ENCODE measurements around the gene PTPRCAP. TPM values are rescaled to one million over a fixed set of nuclear protein-coding genes. Genes with fewer than 3 reads are reported as not detected.

PTPRCAP gene
- total RNA-seq, 5 donors from 2014 or later (not counting 1 experiment from before 2014, with no cell fraction given): 192 to 282 (median 256) TPM

DNA sequence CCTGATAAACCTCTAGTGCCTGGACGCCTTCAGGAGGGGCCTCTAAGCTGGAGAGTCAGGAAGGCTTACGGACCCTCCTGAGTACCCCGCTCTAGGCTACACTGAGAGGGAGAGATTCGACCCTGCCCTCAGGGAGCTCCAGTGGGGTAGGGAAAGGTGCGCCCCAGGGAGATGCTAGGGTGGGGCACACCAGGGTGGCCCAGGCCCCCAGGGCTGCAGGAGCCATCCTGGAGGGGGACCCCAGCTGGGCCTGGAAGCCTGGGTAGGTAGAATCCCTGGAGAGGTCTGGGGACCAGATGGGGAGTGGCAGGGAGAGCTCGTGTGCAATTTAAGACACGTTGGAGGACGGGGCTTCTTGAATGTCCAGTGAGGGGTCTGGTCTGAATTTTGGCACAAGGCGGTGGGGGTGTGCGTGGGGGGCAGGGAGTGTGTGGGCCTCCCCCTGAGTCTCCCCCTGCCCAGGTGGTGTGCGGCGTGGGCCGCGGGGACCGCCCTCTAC lies 17.3 kb downstream of the PTPRCAP start:
- H3K4me3 Mint-ChIP-seq: peak overlapping the region; percentile 75 to 86 (median 83)
- ChIA-PET POLR2A (interaction anchor here (0.6 kb wide), 2 partner anchors 42 to 127 kb away, joined by 5 read pairs; no protein-coding TSS in a partner anchor), CTCF (interaction anchor here in 1 of 2 donors (0.7 to 1.2 kb wide), 2 partner anchors 17 to 18 kb away, joined by 3 to 5 read pairs; partner anchors contain the start of gene PTPRCAP)
- no peaks in the 10 kb centered on the region for H3K27me3 Mint-ChIP-seq
- ATAC-seq (replicated peaks in 1 of 4) (no peak), DNase-seq (no peak)
- peaks cover 45 to 61% (median 58%) of the 10 kb centered on the region in 3 donors for H3K4me1 Mint-ChIP-seq
- 33% methylated on average over 14 of the region's 15 CpGs for WGBS (ENCODE audit: insufficient coverage)
- no peaks in the 10 kb centered on the region for H3K36me3 ChIP-seq (ENCODE audit: control insufficient read depth in 2 of 2, extremely low read depth in 1 of 2, insufficient read depth in 1 of 2, low read length in 1 of 2)
- H3K9me3 ChIP-seq: no peaks in the 10 kb centered on the region
- H3K4me3 ChIP-seq (ENCODE audit: control insufficient read depth in 1 of 2, extremely low read depth in 1 of 2, low read length in 1 of 2): peak overlapping the region; percentile 53 to 62
- peak overlapping the region; percentile 91 to 93 for H3K27ac Mint-ChIP-seq
- peaks cover 37 to 67% of the 10 kb centered on the region in 2 experiments for H3K4me1 ChIP-seq (ENCODE audit: control insufficient read depth in 1 of 2, extremely low read depth in 1 of 2, insufficient read depth in 2 of 2, low read length in 2 of 2)
- H3K36me3 Mint-ChIP-seq: no peaks in the 10 kb centered on the region
- H3K9me3 Mint-ChIP-seq: no peaks in the 10 kb centered on the region
- H3K27me3 ChIP-seq (replicated peaks in 1 of 2; ENCODE audit: control insufficient read depth in 2 of 2, extremely low read depth in 1 of 2, insufficient read depth in 2 of 2, low read length in 1 of 2): no peaks in the 10 kb centered on the region
- H3K27ac ChIP-seq (ENCODE audit: low read length): peak overlapping the region; percentile 72

- H3K36me3 Mint-ChIP-seq: no peaks in the 10 kb centered on the region
- peak overlapping the region; percentile 53 to 62 for H3K4me3 ChIP-seq (ENCODE audit: control insufficient read depth in 1 of 2, extremely low read depth in 1 of 2, low read length in 1 of 2)
- ChIA-PET CTCF (interaction anchor here in 1 of 2 donors (0.7 to 0.8 kb wide), 2 partner anchors 17 to 18 kb away, joined by 3 read pairs; partner anchors contain the start of gene PTPRCAP), POLR2A (interaction anchor here in 1 of 2 donors (0.5 to 0.6 kb wide), 2 partner anchors 9 to 126 kb away, joined by 3 to 5 read pairs; no protein-coding TSS in a partner anchor)
- H3K27ac ChIP-seq (ENCODE audit: low read length): peak overlapping the region; percentile 72
- no peaks in the 10 kb centered on the region for H3K27me3 ChIP-seq (replicated peaks in 1 of 2; ENCODE audit: control insufficient read depth in 2 of 2, extremely low read depth in 1 of 2, insufficient read depth in 2 of 2, low read length in 1 of 2)
- peaks cover 41 to 69% of the 10 kb centered on the region in 2 experiments for H3K4me1 ChIP-seq (ENCODE audit: control insufficient read depth in 1 of 2, extremely low read depth in 1 of 2, insufficient read depth in 2 of 2, low read length in 2 of 2)
- peaks cover 51 to 61% (median 58%) of the 10 kb centered on the region in 3 donors for H3K4me1 Mint-ChIP-seq
- no peaks in the 10 kb centered on the region for H3K27me3 Mint-ChIP-seq
- H3K36me3 ChIP-seq (ENCODE audit: control insufficient read depth in 2 of 2, extremely low read depth in 1 of 2, insufficient read depth in 1 of 2, low read length in 1 of 2): no peaks in the 10 kb centered on the region
- H3K27ac Mint-ChIP-seq: peak overlapping the region; percentile 91 to 93
- 81% methylated on average over 16 of the region's 21 CpGs for WGBS (ENCODE audit: insufficient coverage)
- H3K9me3 ChIP-seq: no peaks in the 10 kb centered on the region
- DNase-seq: peak in 2 of 35 experiments; percentile 22 to 38
- ATAC-seq (replicated peaks in 1 of 4): no peak
- peak overlapping the region; percentile 75 to 86 (median 83) for H3K4me3 Mint-ChIP-seq
- H3K9me3 Mint-ChIP-seq: no peaks in the 10 kb centered on the region
Observed at GRCh38 chr11:67419325-67420049, 18.0 kb downstream of the PTPRCAP start.

DNA sequence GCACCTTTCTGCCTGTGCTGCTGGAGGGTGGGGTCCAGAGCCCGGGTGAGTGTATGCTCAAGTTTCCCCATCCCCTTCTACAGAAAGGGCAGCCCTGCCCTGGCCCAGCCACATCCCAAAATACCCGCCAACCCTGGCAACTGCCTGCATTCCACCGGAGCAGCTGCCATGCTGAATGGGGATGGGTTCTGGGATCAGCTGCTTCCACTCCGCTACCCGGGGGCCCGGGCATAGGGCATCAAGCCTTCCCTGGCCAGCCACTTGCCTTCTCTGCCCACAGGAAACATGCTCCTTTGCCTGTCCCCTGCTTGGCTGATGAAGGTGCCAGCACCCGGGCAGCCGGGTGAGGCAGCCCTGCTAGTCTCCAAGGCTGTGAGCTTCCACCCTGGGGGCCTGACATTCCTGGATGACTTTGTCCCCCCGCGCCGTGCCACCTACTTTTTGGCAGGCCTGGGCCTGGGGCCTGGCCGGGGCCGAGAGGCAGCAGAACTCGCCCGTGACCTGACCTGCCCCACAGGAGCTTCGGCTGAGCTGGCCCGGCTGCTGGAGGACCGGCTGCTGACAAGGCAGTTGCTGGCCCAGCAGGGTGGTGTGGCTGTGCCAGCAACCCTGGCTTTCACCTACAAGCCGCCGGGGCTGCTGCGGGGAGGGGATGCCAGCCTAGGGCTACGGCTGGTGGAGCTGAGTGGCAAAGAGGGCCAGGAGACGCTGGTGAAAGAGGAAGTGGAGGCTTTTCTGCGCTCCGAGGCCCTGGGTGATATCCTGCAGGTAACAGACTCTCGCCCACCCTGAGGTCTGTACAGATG lies 18.8 kb downstream of the PTPRCAP start:
- H3K4me1 Mint-ChIP-seq: peaks cover 51 to 64% (median 61%) of the 10 kb centered on the region in 3 donors
- Histone ChIP-seq H3K36me3 (ENCODE audit: control insufficient read depth in 2 of 2, extremely low read depth in 1 of 2, insufficient read depth in 1 of 2, low read length in 1 of 2) (no peaks in the 10 kb centered on the region), H3K27me3 (replicated peaks in 1 of 2; ENCODE audit: control insufficient read depth in 2 of 2, extremely low read depth in 1 of 2, insufficient read depth in 2 of 2, low read length in 1 of 2) (no peaks in the 10 kb centered on the region), H3K4me1 (ENCODE audit: control insufficient read depth in 1 of 2, extremely low read depth in 1 of 2, insufficient read depth in 2 of 2, low read length in 2 of 2) (peaks cover 41 to 74% of the 10 kb centered on the region in 2 experiments), H3K27ac (ENCODE audit: low read length) (peak overlapping the region; percentile 72), H3K4me3 (ENCODE audit: control insufficient read depth in 1 of 2, extremely low read depth in 1 of 2, low read length in 1 of 2) (peak overlapping the region; percentile 53 to 62), H3K9me3 (no peaks in the 10 kb centered on the region)
- peak overlapping the region; percentile 91 to 93 for H3K27ac Mint-ChIP-seq
- WGBS (ENCODE audit: insufficient coverage): 43% methylated on average over 23 of the region's 26 CpGs
- no peaks in the 10 kb centered on the region for H3K9me3 Mint-ChIP-seq
- DNase-seq (peak in 25 of 35 experiments; percentile 35 to 71 (median 55)), ATAC-seq (replicated peaks in 1 of 4) (peak; percentile 5 to 13 (median 10))
- ChIA-PET POLR2A (no interaction called here), CTCF (interaction anchor here in 1 of 2 donors (0.6 to 0.8 kb wide), 2 partner anchors 19 to 74 kb away, joined by 3 read pairs; partner anchors contain the start of gene PTPRCAP)
- H3K27me3 Mint-ChIP-seq: no peaks in the 10 kb centered on the region
- H3K36me3 Mint-ChIP-seq: no peaks in the 10 kb centered on the region
- H3K4me3 Mint-ChIP-seq: peak overlapping the region; percentile 75 to 86 (median 83)

DNA sequence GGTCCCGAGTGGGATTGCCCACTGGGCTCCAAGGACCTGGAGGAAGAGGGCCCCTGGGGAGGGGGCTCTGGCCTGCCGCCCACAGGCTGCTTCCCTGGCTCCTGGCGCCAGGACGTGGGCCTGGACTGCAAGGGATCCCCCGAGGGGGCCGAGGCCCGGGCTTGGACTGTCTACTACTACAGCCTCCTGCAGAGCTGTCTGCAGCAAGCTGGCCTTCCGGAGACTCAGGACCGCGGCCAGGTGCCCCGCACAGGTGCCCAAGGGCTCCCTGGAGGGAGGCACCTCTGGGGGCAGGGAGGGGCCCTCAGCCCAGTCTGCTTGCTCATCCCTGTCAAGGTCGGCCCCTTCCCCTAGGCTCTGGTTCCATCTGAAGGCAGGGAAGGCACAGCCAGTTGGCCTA lies 20.1 kb downstream of the PTPRCAP start:
- Histone ChIP-seq H3K27ac (ENCODE audit: low read length) (peak overlapping the region; percentile 72), H3K4me1 (ENCODE audit: control insufficient read depth in 1 of 2, extremely low read depth in 1 of 2, insufficient read depth in 2 of 2, low read length in 2 of 2) (peaks cover 51 to 84% of the 10 kb centered on the region in 2 experiments), H3K36me3 (ENCODE audit: control insufficient read depth in 2 of 2, extremely low read depth in 1 of 2, insufficient read depth in 1 of 2, low read length in 1 of 2) (no peaks in the 10 kb centered on the region), H3K9me3 (no peaks in the 10 kb centered on the region), H3K4me3 (ENCODE audit: control insufficient read depth in 1 of 2, extremely low read depth in 1 of 2, low read length in 1 of 2) (peak overlapping the region; percentile 19 to 39), H3K27me3 (replicated peaks in 1 of 2; ENCODE audit: control insufficient read depth in 2 of 2, extremely low read depth in 1 of 2, insufficient read depth in 2 of 2, low read length in 1 of 2) (no peaks in the 10 kb centered on the region)
- CTCF ChIA-PET: interaction anchor here in 1 of 2 donors (0.8 kb wide), 1 partner anchor 16 kb away, joined by 3 read pairs; no protein-coding TSS in a partner anchor
- 82% methylated on average over 12 of the region's 12 CpGs for WGBS (ENCODE audit: insufficient coverage)
- H3K4me3 Mint-ChIP-seq: peak overlapping the region in 2 of 3 donors; percentile 77 to 86
- H3K9me3 Mint-ChIP-seq: no peaks in the 10 kb centered on the region
- H3K36me3 Mint-ChIP-seq: no peaks in the 10 kb centered on the region
- ATAC-seq (replicated peaks in 1 of 4) (no peak), DNase-seq (peak in 1 of 35 experiments; percentile 14)
- peak overlapping the region; percentile 93 to 99 for H3K27ac Mint-ChIP-seq
- POLR2A ChIA-PET: no interaction called here
- no peaks in the 10 kb centered on the region for H3K27me3 Mint-ChIP-seq
- peaks cover 59 to 68% (median 66%) of the 10 kb centered on the region in 3 donors for H3K4me1 Mint-ChIP-seq

DNA sequence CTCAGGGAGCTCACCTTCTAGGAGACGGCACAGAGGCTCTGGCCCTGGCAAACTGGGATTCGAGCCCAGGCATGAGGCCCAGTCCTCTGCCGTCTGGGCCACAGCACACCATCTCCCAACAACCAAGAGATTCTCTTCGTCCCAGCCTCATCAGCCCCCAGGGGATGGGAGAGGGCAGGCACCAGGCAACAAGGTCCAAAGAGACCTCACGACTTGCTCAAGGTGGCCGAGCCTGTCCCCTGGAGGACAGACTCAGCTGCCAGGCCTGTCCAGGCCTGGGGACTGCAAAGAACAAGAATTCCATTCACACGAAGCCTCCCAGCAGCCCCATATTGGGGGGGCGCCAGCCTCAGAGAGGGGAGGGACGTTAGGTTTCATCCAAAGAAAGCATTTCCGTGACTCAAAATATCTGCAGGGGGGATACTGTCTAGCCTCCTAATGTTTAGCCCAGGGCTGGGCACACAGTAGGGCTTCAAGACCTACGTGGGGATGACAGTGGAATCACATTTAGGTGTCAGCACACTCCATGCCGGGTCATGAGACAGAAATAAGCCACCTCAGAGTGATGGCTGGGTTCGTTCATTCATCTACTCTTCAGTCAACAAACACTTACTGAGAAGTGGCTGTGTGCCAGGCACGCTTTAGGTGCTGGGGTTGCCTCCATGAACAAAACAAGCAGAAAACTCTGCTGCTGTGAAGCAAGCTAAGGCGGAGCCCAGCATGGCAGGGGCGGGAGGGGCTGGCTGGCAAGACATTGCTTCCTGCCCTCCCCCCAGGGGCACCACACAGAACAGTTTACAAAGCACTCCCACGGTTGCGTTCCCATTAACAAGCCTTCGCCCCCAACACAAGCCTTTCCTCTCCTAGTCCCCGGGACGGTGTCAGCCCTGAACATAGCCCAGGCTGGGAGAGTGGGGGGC lies 20.8 kb downstream of the PTPRCAP start:
- ChIA-PET CTCF (interaction anchor here (0.8 to 1.2 kb wide), 2 partner anchors 8 to 17 kb away, joined by 3 to 4 read pairs; no protein-coding TSS in a partner anchor), POLR2A (no interaction called here)
- DNase-seq: peak; percentile 75 to 95 (median 90)
- peak; percentile 64 to 69 (median 66) for ATAC-seq (replicated peaks in 1 of 4)
- Mint-ChIP-seq H3K9me3 (no peaks in the 10 kb centered on the region), H3K27me3 (no peaks in the 10 kb centered on the region), H3K27ac (peak overlapping the region; percentile 98 to 99), H3K4me1 (peaks cover 67 to 76% (median 73%) of the 10 kb centered on the region in 3 donors), H3K36me3 (no peaks in the 10 kb centered on the region), H3K4me3 (peak overlapping the region; percentile 77 to 86 (median 81))
- H3K4me3 ChIP-seq (ENCODE audit: control insufficient read depth in 1 of 2, extremely low read depth in 1 of 2, low read length in 1 of 2): peak overlapping the region; percentile 19 to 39
- peaks cover 58 to 91% of the 10 kb centered on the region in 2 experiments for H3K4me1 ChIP-seq (ENCODE audit: control insufficient read depth in 1 of 2, extremely low read depth in 1 of 2, insufficient read depth in 2 of 2, low read length in 2 of 2)
- no peaks in the 10 kb centered on the region for H3K9me3 ChIP-seq
- WGBS (ENCODE audit: insufficient coverage): 81% methylated on average over 5 of the region's 21 CpGs
- H3K27ac ChIP-seq (ENCODE audit: low read length): peak overlapping the region; percentile 72
- no peaks in the 10 kb centered on the region for H3K27me3 ChIP-seq (replicated peaks in 1 of 2; ENCODE audit: control insufficient read depth in 2 of 2, extremely low read depth in 1 of 2, insufficient read depth in 2 of 2, low read length in 1 of 2)
- H3K36me3 ChIP-seq (ENCODE audit: control insufficient read depth in 2 of 2, extremely low read depth in 1 of 2, insufficient read depth in 1 of 2, low read length in 1 of 2): no peaks in the 10 kb centered on the region

Measured in T-cell (primary cell).